Mesendoderm (in vitro differentiated cells): ENCODE data around the gene DOCK2.

Experiments used
- DNase-seq: peaks from one replicate; pipeline ENCODE4 v3.0.0; 2013
- H2AK5ac ChIP-seq: 2 replicates; pipeline ENCODE4 v1.6.1; 2013; ENCODE audit warnings: low read length, inconsistent platforms
- H2BK120ac ChIP-seq: 2 replicates; pipeline ENCODE4 v1.6.1; 2013; ENCODE audit warnings: low read depth, mild to moderate bottlenecking, low read length, moderate library complexity, mixed read lengths
- H2BK15ac ChIP-seq: replicated peaks from 2 replicates; pipeline ENCODE4 v1.6.1; 2013; ENCODE audit warnings: low read depth, mild to moderate bottlenecking, moderate library complexity
- H2BK5ac ChIP-seq: 2 replicates; pipeline ENCODE4 v1.6.1; 2013; ENCODE audit warnings: low read length, inconsistent platforms
- H3K18ac ChIP-seq: 2 replicates; pipeline ENCODE4 v1.6.1; 2013; ENCODE audit warnings: mild to moderate bottlenecking, low read length, mixed read lengths
- H3K23ac ChIP-seq: one replicate; pipeline ENCODE4 v1.6.1; 2013; ENCODE audit warnings: low read length
- H3K27ac ChIP-seq: 2 replicates; pipeline ENCODE4 v1.5.1; 2013; ENCODE audit warnings: low read depth, mild to moderate bottlenecking, inconsistent platforms, low read length, moderate library complexity
- H3K27me3 ChIP-seq: 2 replicates; pipeline ENCODE4 v1.6.1; 2013; ENCODE audit warnings: low read length, control low read depth, mild to moderate bottlenecking, inconsistent platforms; ENCODE audit not compliant: insufficient read depth, poor library complexity
- H3K36me3 ChIP-seq: 2 replicates; pipeline ENCODE4 v1.6.1; 2013; ENCODE audit warnings: low read length, inconsistent platforms; ENCODE audit not compliant: control insufficient read depth, insufficient read depth
- H3K4ac ChIP-seq: one replicate; pipeline ENCODE4 v1.6.1; 2013; ENCODE audit warnings: low read depth, mild to moderate bottlenecking, low read length, moderate library complexity
- H3K4me1 ChIP-seq: 2 replicates; pipeline ENCODE4 v1.6.1; 2013; ENCODE audit warnings: low read depth, low read length, inconsistent platforms; ENCODE audit not compliant: control insufficient read depth
- H3K4me2 ChIP-seq: 2 replicates; pipeline ENCODE4 v1.6.1; 2013; ENCODE audit warnings: low read length
- H3K4me3 ChIP-seq: 2 replicates; pipeline ENCODE4 v1.5.1; 2013; ENCODE audit warnings: mild to moderate bottlenecking, low read length
- H3K56ac ChIP-seq: one replicate; pipeline ENCODE4 v1.6.1; 2013; ENCODE audit warnings: low read length
- H3K79me1 ChIP-seq: 2 replicates; pipeline ENCODE4 v1.6.1; 2013; ENCODE audit warnings: low read length, inconsistent platforms
- H3K79me2 ChIP-seq: 2 replicates; pipeline ENCODE4 v1.6.1; 2013; ENCODE audit warnings: mild to moderate bottlenecking, low read length; ENCODE audit not compliant: control insufficient read depth, insufficient read depth
- H3K9ac ChIP-seq: 2 replicates; pipeline ENCODE4 v1.6.1; 2013; ENCODE audit warnings: low read length, inconsistent platforms
- H4K5ac ChIP-seq: one replicate; pipeline ENCODE4 v1.6.1; 2013; ENCODE audit warnings: low read length
- H4K8ac ChIP-seq: one replicate; pipeline ENCODE4 v1.6.1; 2013; ENCODE audit warnings: low read depth, mild to moderate bottlenecking, control low read depth, low read length, moderate library complexity
- WGBS: extraction: QIAGEN DNeasy Blood & Tissue Kit; methylation state at CpG from one replicate; pipeline ENCODE4 v1.1.7; 2013; ENCODE audit warnings: low lambda C conversion rate, missing lambda C conversion rate; ENCODE audit not compliant: insufficient coverage; ENCODE audit errors: extremely low coverage; 5-methylcytosine and 5-hydroxymethylcytosine counted together

The DOCK2 gene

GRCh38 chr5:169791251-169791650 is 154.2 kb downstream of the DOCK2 start:
- H3K9ac ChIP-seq, result no peak overlapping the region

GRCh38 chr5:169795338-169795737 is 158.3 kb downstream of the DOCK2 start:
- no CpG with 5 or more reads among the region's 9 CpGs for WGBS
- Histone ChIP-seq H3K4me3 (no peak overlapping the region), H2BK15ac (no peak overlapping the region), H3K27ac (no peak overlapping the region), H3K4ac (no peak overlapping the region), H3K27me3 (no peaks in the 10 kb centered on the region), H3K4me1 (peaks cover 7% of the 10 kb centered on the region), H3K4me2 (no peak overlapping the region), H3K79me2 (no peaks in the 10 kb centered on the region), H3K36me3 (no peaks in the 10 kb centered on the region), H2BK120ac (no peak overlapping the region), H3K18ac (peak overlapping the region; percentile 47), H3K56ac (no peak overlapping the region), H2AK5ac (no peak overlapping the region), H3K23ac (no peak overlapping the region), H2BK5ac (no peak overlapping the region), H3K79me1 (no peaks in the 10 kb centered on the region), H3K9ac (no peak overlapping the region), H4K8ac (no peak overlapping the region), H4K5ac (no peak overlapping the region)
- DNase-seq, result no peak

More at GRCh38 chr5:169791251-169791650, 154.2 kb downstream of the DOCK2 start:
- no peaks in the 10 kb centered on the region for H3K79me1 ChIP-seq
- H2BK5ac ChIP-seq, result peak overlapping the region; percentile 80
- no peak for DNase-seq
- H3K4me3 ChIP-seq, result no peak overlapping the region
- no CpG with 5 or more reads among the region's 4 CpGs for WGBS
- peak overlapping the region; percentile 7 for H2BK120ac ChIP-seq
- H3K36me3 ChIP-seq, result no peaks in the 10 kb centered on the region
- H3K18ac ChIP-seq, result no peak overlapping the region
- H3K27me3 ChIP-seq, result no peaks in the 10 kb centered on the region
- H3K4me2 ChIP-seq, result no peak overlapping the region
- no peak overlapping the region for H4K8ac ChIP-seq
- peak overlapping the region; percentile 60 for H2AK5ac ChIP-seq
- peaks cover 5% of the 10 kb centered on the region for H3K4me1 ChIP-seq
- H2BK15ac ChIP-seq, result no peak overlapping the region
- peak overlapping the region; percentile 62 for H3K4ac ChIP-seq
- H3K79me2 ChIP-seq, result no peaks in the 10 kb centered on the region
- H3K23ac ChIP-seq, result no peak overlapping the region
- H3K27ac ChIP-seq, result peak overlapping the region; percentile 33
- peak overlapping the region; percentile 67 for H3K56ac ChIP-seq
- no peak overlapping the region for H4K5ac ChIP-seq

- Histone ChIP-seq H2BK15ac (no peak overlapping the region), H3K18ac (no peak overlapping the region), H3K27me3 (no peaks in the 10 kb centered on the region), H4K5ac (no peak overlapping the region), H3K4me3 (no peak overlapping the region), H3K23ac (no peak overlapping the region), H3K36me3 (no peaks in the 10 kb centered on the region), H3K79me2 (no peaks in the 10 kb centered on the region), H3K56ac (no peak overlapping the region), H3K4me2 (no peak overlapping the region), H2AK5ac (peak overlapping the region; percentile 61), H3K79me1 (no peaks in the 10 kb centered on the region), H3K4ac (no peak overlapping the region), H3K4me1 (peaks cover 8% of the 10 kb centered on the region), H2BK5ac (peak overlapping the region; percentile 18), H4K8ac (no peak overlapping the region), H3K27ac (no peak overlapping the region), H2BK120ac (no peak overlapping the region), H3K9ac (no peak overlapping the region)
- no CpG with 5 or more reads among the region's 2 CpGs for WGBS
- DNase-seq, result no peak
Measured at GRCh38 chr5:169796731-169797130, 159.7 kb downstream of the DOCK2 start.

- no peak overlapping the region for H4K8ac ChIP-seq
- no peaks in the 10 kb centered on the region for H3K79me2 ChIP-seq
- H3K23ac ChIP-seq, result no peak overlapping the region
- H3K27ac ChIP-seq, result no peak overlapping the region
- DNase-seq, result no peak
- H3K56ac ChIP-seq, result no peak overlapping the region
- no peak overlapping the region for H2AK5ac ChIP-seq
- H3K18ac ChIP-seq, result peak overlapping the region; percentile 47
- H3K4ac ChIP-seq, result no peak overlapping the region
- no peak overlapping the region for H2BK120ac ChIP-seq
- H2BK15ac ChIP-seq, result no peak overlapping the region
- no peak overlapping the region for H4K5ac ChIP-seq
- no CpG with 5 or more reads among the region's 2 CpGs for WGBS
- no peak overlapping the region for H3K4me3 ChIP-seq
- H3K4me2 ChIP-seq, result no peak overlapping the region
- H3K36me3 ChIP-seq, result no peaks in the 10 kb centered on the region
- H3K4me1 ChIP-seq, result peaks cover 8% of the 10 kb centered on the region
- no peaks in the 10 kb centered on the region for H3K27me3 ChIP-seq
- H3K9ac ChIP-seq, result no peak overlapping the region
- H3K79me1 ChIP-seq, result no peaks in the 10 kb centered on the region
- no peak overlapping the region for H2BK5ac ChIP-seq
Measured at GRCh38 chr5:169797577-169797976, 160.5 kb downstream of the DOCK2 start.

- no peak overlapping the region for H3K9ac ChIP-seq
- no peak overlapping the region for H4K8ac ChIP-seq
- no peak overlapping the region for H3K23ac ChIP-seq
- H3K79me1 ChIP-seq, result no peaks in the 10 kb centered on the region
- no peak overlapping the region for H2AK5ac ChIP-seq
- H3K79me2 ChIP-seq, result no peaks in the 10 kb centered on the region
- no peaks in the 10 kb centered on the region for H3K27me3 ChIP-seq
- H3K4me1 ChIP-seq, result peaks cover 9% of the 10 kb centered on the region
- no peak overlapping the region for H3K27ac ChIP-seq
- H3K36me3 ChIP-seq, result no peaks in the 10 kb centered on the region
- peak; percentile 50 for DNase-seq
- H3K18ac ChIP-seq, result no peak overlapping the region
- no CpG with 5 or more reads among the region's 2 CpGs for WGBS
- H2BK5ac ChIP-seq, result no peak overlapping the region
- H3K4me2 ChIP-seq, result no peak overlapping the region
- H3K4ac ChIP-seq, result no peak overlapping the region
- H4K5ac ChIP-seq, result no peak overlapping the region
- no peak overlapping the region for H3K4me3 ChIP-seq
- H2BK120ac ChIP-seq, result no peak overlapping the region
- H3K56ac ChIP-seq, result no peak overlapping the region
- no peak overlapping the region for H2BK15ac ChIP-seq
Measured at GRCh38 chr5:169798438-169798837, 161.4 kb downstream of the DOCK2 start.

- no CpG with 5 or more reads among the region's 4 CpGs for WGBS
- H2AK5ac ChIP-seq, result no peak overlapping the region
Measured at GRCh38 chr5:169798906-169799660, 162.0 kb downstream of the DOCK2 start.

More at GRCh38 chr5:169798906-169799660, 162.0 kb downstream of the DOCK2 start:
- Histone ChIP-seq H3K18ac (no peak overlapping the region), H2BK15ac (no peak overlapping the region), H3K27ac (peak overlapping the region; percentile 16), H3K4ac (no peak overlapping the region), H3K23ac (no peak overlapping the region), H3K27me3 (no peaks in the 10 kb centered on the region), H3K9ac (no peak overlapping the region), H4K5ac (no peak overlapping the region), H2BK120ac (no peak overlapping the region), H3K36me3 (no peaks in the 10 kb centered on the region), H3K4me3 (no peak overlapping the region), H3K79me2 (no peaks in the 10 kb centered on the region), H3K4me2 (no peak overlapping the region), H2BK5ac (no peak overlapping the region), H4K8ac (no peak overlapping the region), H3K79me1 (no peaks in the 10 kb centered on the region), H3K56ac (no peak overlapping the region), H3K4me1 (peaks cover 12% of the 10 kb centered on the region)
- no peak for DNase-seq
